Dermis microvascular lymphatic vessel endothelial cell (primary cell): ENCODE results near the gene LUC7L2. TPM values are rescaled to one million over a fixed set of nuclear protein-coding genes. Genes with fewer than 3 reads are reported as not detected.
"Not testable (repeated sequence)": the region's sequence is repeated elsewhere in the genome, so short reads cannot be mapped to it uniquely, and the experiment has no call there.

Experiments used
- DNase-seq, 2 donors: peaks; one replicate each; pipeline versions ENCODE4 v3.0.0 to v3.0.0-alpha.2; 2010; ENCODE audit warnings: low read depth in 2 of 2
- total RNA-seq: library from RNA; depleted of rRNA; stranded (reverse); fragments of >200 nt; gene quantifications from 2 replicates; pipeline ENCODE4 v1.2.1, GENCODE V29; 2014

The LUC7L2 gene, protein sequence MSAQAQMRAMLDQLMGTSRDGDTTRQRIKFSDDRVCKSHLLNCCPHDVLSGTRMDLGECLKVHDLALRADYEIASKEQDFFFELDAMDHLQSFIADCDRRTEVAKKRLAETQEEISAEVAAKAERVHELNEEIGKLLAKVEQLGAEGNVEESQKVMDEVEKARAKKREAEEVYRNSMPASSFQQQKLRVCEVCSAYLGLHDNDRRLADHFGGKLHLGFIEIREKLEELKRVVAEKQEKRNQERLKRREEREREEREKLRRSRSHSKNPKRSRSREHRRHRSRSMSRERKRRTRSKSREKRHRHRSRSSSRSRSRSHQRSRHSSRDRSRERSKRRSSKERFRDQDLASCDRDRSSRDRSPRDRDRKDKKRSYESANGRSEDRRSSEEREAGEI
- 27.3 and 27.8 TPM in 2 replicates for total RNA-seq

DNA sequence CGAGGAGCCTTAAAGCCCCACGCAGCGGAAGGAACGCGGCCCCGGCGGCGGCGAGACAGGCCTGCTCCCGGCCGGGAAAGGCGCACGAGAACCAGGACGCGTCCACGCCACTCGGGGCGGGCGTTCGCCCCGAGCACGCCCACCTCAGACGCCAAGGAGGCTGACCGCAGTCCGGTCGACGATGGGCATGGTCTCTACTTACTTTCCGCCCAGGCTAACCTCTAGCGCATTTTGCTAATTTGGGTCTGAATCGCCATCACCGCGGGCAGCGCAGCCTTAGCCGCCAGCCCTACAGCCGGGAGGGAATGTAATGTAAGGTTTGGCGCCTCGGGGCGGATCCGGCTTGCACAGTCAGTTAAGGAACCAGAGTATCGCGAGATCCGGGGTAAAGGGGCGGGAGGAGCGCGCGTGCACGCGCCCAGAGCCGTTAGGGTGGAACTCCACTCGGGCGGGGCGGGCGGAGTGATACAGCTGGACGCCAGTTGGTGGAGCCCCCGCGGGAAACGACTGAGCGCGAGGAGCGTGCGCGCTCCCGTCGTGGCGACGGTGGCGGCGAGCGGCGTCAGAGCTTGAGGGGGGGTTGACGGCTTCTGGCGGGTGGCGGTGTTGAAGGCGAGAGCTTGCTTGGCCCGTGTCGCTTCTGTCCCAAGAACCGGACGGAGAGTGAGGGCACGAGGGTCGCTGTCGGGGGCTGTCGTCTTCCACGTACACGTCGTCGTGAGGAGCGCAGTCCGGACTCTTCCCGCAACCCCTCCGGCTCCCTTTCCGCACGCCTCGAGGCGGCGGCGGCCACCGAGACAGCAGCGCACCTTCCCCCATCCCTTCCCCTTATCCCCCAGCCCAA, at the start of gene LUC7L2:
LUC7L2 (plus strand) TSS at position 529 of the 844 bp plus-strand sequence. CDS start 368 bp downstream, outside the sequence.
- peak; percentile 96 to 98 for DNase-seq

DNA sequence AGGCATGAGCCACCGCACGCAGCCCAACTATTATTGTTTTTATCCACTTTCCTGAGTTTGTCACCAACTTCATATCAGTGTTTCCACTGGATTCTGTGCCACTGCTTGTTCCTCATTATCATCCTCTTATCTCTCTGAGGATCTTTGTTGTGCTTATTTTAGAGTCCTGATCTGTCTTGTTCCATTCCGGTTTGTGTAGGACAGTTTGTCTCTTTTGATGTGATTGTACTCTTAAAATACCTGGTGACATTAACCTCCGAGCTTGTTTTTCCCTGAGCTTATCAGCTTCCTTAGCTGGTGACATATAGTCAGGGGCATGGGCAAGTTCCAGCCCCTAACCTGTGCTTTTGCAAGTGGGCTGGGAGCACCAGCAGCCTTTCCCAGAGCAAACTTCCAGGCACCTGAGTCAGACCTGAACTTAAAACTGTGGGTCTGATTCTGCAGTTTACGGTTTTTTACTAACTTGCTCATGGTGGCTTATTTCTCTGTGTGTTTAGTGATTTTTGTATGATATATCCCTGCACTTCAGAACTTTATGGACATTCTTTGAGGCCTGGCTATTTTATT, 41.7 kb upstream of the LUC7L2 start:
- DNase-seq, result no peak

DNA sequence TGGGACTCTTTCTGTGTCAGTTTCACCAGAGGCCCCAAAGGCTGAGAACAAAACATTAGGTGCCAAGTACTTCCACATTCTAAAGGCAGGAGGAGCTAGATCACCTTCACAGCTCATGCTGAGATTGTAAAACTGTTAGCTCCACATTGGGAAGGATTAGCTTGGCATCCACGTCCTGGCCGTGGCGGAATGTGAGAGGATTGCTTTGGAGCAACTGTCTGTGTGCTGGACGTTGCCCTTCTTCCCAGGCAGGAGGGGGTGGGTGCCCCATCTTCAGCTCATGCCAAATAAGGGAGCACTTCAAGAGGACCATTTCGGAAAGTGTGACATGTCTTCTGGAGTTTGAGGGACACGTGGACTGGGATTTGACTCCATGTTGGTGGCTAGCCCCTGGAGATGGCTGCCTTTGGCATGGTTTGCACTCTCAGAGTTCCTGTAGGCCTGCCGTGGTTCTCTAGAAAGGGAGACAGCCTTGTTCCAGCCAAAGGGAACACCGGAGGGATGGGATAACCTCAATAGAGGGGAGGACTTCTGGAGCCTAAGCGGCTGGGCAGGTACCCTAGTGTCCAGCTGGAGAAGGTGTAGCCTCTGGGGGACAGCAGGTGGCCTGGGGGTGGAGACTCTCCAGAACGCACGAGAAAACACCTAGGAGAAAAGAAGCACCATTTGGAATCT, 38.5 kb upstream of the LUC7L2 start:
- peak in 1 of 2 donors; percentile 26 for DNase-seq

DNA sequence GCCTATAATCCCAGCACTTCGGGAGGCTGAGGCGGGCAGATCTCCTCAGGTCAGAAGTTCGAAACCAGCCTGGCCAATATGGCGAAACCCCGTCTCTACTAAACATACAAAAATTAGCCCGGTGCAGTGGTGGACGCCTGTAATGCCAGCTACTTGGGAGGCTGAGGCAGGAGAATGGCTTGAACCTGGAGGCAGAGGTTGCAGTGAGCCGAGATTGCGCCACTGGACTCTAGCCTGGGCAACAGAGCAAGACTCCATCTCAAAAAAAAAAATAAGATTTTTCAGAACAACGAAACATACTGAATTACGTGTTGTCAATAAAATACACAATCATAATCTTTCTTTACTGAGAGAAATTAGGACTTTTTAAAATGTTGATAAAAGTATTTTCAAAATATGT, 35.0 kb upstream of the LUC7L2 start:
- not testable (repeated sequence) for DNase-seq

DNA sequence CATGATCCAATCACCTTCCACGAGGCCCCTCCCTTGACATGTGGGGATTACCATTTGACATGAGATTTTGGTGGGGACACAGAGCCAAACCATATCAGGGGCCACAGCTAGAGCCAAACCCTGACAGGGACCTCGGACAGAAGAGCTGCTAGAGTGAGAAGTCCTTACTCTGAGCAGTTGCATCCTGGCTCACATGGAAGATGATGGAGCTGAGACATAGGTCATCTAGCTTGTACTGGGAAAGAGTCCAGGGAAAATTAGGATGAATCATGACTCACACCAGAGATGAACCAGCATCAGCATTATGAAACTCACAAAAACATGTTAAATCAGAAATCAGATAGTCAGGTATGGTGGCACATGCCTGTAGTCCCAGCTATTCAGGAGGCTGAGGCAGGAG, 31.3 kb upstream of the LUC7L2 start:
- no peak for DNase-seq

DNA sequence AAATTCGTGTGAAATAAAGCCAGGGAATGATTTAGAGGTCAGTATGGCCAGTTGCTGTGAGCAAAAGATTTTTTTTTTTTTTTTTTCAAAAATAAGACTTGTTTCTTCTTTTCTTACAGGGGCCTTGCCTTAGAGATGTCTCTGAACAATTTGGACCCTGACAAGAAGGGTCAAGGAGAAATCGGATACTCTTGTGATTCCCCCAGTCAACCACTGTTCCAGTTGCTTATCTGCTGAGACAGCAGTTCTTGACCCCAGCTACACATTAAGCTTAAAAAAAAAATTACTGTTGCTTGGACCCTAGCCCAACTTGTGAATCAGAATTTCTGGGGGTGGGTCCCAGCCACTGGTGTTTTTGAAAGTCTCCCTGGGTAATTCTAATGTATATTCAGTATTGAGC, 30.6 kb upstream of the LUC7L2 start:
- DNase-seq, result no peak

DNA sequence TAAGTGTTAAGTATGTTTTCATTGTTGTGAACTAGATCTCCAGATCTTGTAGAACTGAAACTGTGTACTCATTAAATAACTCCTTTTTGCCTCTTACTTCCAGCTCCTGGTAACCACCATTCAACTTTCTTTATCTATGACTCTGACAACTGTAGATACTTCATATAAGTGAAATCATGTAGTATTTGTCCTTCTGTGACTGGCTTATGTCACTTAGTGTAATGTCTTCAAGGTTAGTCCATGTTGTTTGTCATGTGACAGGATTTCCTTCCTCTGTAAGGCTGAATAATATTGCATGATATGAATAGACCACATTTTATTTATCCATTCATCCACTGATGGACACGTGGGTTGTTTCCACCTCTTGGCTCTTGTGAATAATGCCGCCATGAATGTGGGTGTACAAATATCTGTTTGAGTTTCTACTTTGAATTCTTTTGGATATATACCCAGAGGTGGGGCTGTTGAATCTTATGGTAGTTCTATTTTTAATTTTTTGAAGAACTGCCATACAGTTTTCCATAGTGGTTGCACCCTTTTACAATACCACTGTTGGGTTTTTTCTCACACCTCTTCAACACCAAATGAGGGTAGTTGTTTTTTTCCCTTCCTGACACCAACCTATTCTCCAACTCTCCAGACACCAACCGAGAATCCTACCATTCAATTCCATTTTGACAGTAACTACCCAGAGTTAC, 29.2 kb upstream of the LUC7L2 start:
- DNase-seq, result no peak

DNA sequence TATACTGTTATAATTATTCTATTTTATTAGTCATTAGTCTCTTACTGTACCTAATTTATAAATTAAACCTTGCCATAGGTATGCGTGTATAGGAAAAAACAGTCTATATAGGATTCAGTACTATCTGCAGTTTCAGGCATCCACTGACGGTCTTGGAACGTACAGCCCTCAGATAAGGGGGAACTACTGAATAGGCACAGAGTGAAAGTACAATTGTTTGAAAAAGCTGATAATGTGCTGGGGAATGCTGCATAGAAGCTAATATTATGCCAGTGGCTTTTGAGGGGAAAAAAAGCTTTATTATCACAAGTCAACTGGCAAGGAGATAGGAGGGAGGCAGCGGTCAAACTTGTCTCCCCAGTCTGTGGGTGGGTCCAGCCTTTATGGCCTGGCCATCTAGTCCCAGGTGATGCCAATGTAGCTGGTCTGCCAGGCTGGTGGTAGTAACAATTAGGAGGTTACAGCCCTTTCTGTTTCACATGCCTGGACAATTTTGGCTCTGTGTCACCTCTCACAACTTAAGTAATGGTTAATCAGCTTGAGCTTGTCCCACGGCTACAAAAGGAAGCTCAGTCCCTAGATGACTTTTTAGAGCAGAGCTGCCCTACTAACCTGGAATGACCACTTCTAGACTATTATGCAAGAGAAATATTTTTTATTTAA, 26.9 kb upstream of the LUC7L2 start:
- no peak for DNase-seq

DNA sequence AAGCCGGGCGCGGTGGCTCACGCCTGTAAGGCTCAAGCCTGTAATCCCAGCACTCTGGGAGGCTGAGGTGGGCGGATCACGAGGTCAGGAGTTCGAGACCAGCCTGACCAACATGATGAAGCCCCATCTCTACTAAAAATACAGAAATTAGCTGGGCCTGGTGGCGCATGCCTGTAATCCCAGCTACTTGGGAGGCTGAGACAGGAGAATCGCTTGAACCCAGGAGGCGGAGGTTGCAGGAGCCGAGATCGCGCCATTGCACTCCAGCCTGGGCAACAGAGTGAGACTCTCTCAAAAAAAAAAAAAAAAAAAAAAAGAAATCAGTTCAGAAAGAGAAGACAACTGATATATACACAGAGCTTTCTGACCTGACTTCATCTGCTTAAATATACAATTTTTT, 26.3 kb upstream of the LUC7L2 start:
- DNase-seq, result not testable (repeated sequence)

DNA sequence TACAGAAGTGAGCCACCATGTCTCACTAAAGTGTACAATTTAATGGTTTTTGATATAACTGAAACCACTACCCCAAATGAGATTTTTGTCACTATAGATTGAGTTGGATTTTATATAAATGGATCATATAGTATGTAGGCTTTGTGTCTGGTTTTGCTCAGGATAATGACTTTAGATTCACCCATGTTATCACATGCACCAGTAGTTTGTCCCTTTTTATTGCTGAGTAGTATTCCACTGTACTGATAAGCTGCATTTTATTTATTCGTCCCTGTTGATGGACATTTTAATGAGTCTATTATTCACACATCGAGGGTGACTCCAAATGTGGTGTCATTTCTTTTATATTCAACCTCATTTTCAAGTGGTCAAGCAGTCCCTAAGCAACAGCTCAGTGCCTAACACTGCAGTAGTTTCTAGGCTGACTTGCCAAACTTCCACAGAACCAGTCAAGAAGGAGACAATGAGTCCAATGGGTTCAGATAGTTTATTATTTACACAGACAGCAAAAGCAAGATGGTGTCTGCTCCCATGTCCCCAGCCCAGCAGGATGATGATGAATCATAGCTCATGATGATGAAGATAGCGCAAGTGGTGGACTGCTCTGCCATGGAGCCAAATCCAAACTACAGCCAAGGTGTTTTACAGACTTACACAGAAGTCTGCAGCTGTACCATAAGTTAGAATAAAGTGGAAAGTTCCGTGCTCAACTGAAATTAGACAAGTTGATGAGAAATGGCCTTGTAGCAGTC, 25.1 kb upstream of the LUC7L2 start:
- DNase-seq, result no peak

DNA sequence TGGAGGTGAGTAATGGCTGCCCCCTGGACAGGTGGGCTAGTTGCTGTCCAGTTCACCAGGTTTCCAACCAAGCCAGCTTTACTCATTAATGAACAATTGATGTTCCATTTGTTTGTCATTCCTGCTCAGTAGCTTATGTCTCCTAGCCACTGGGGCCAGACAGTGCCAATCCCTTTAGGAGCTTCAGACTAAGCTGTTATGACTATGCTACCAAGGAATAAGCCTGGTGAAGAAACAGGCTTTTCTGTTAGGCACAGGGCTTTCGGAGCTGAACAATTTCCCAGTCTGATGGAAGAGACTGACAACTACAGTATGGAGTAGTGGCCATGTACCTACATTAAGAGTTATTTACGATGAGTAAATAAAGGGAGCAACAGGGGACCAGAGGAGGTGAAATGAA, 20.7 kb upstream of the LUC7L2 start:
- no peak for DNase-seq

DNA sequence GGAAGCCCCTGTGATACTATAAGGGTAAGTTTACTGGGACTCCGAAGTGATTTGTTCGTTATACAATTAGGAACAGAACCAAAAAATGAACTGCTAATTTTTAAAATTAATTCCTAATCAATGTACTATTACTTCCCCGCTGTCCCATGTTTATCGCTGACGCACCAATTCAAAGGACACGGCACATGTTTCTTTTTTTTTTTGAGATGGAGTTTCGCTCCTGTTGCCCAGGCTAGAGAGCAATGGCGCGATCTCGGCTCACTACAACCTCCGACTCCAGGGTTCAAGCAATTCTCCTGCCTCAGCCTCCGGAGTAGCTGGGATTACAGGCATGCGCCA, 20.0 kb upstream of the LUC7L2 start:
- DNase-seq, result no peak

DNA sequence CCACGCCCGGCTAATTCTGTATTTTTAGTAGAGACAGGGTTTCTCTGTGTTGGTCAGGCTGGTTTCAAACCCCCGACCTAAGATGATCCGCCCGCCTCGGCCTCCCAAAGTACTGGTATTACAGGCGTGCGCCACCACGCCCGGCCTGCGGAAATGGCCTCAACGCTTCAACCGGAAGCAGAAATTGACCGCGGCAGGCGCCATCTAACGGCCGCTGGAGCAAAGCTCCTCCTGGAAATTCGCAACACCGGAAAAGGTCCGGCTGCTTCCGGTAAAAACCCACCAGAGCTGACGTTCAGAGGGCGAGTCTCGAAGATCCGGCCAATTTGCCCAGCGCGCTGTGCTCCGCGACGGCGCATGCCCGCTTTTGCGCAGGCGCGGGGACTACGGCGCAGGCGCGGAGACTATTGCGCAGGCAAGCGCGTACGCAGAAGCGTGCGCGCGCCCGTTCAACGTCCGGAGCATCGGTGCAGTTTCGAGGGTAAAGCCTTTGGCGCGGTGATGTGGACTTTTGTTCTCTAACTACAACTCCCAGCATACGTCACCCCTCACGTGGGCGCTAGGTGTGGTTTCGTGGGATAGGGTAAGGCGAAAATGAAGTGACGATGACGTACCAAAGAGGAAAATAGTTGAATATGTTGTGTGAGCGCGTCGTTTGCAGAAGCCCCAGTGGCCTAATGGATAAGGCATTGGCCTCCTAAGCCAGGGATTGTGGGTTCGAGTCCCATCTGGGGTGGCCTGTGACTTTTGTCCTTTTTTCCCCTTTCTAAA, 19.5 kb upstream of the LUC7L2 start:
- peak; percentile 99 for DNase-seq

DNA sequence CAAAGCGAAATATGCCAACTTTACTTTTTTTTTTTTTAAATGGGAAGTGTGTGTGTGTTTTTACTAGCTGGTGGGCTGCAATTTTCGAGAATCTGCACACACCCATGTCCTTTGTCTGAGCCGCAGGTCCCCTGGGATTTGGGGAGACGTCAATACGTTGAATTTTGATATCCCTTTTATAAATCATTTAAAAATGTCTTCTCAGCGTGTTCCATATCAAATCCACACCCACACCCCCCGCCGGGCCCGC, 19.0 kb upstream of the LUC7L2 start:
- no peak for DNase-seq

DNA sequence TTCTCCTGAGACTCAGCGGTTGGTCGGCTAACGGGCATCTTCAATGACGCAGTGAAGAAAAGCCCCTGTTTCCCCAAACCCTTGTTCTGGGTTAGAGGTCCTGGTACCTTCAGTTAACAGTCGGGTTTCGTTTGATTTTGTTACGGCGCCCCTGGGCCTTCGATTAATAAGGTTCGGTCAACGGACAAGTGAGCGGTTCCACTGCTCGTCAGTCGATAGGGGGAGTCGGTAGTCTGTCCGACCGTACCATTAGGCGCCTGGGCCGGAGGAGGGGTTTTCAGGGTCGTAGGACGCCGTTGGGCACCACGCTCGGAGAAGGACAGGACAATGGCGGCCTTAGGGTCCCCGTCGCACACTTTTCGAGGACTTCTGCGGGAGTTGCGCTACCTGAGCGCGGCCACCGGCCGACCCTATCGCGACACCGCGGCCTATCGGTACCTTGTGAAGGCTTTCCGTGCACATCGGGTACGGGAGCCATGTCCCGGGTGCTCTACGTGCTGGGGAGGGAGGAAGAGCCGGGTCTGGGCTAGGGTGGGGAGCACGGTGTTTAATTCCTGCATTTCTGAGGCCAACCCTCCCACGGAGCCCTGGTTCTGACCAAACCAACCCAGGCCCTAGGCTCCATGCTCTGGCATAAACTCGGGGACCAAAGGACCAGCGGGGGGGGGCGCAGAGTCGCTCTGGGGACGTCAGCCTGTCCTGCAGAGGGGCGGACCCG, 18.5 kb upstream of the LUC7L2 start, which contains the start of gene FMC1:
FMC1 (plus strand) TSS at position 280 of the 718 bp plus-strand sequence; CDS start at position 328, 48 bp downstream.
- peak; percentile 94 to 97 for DNase-seq

DNA sequence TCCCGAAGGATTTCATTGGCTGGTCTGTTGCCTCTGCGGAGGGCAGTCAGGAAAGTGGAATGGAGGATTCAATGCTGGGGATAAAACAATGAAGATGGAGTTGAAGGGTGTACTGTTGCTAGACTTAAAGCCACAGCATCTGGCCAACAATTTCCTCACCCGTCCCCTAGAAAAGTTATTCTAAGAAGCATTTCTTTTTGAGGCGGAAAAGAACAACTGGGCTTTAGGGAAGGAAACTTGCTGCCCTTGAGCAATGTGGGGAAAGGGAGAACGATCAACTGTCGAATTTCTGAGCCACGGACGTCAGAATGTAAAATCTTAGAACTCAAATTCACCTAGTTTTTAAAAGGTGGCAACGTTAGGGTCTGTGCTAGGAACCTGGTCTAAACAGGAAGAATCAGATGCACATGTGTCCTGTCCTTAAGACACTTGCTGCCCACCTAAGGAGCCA, 17.9 kb upstream of the LUC7L2 start:
- DNase-seq, result no peak

DNA sequence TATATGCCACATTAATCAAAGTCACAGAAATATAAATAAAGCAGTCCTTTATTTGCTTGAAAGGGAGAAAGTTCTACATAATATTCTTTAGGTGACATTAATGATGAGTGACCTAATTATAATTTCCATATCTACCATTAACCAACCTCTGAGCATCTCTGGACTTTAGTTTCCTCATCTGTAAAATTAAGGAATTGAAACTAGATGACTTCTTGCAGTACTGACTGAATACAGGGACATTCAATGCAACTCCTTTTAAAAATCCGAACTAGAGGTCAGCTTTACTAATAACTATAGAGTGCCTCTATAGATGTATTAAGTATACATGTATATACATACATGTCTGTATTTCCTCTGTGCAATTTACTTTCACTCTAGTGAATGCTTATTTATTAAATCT, 14.7 kb upstream of the LUC7L2 start:
- DNase-seq, result no peak

DNA sequence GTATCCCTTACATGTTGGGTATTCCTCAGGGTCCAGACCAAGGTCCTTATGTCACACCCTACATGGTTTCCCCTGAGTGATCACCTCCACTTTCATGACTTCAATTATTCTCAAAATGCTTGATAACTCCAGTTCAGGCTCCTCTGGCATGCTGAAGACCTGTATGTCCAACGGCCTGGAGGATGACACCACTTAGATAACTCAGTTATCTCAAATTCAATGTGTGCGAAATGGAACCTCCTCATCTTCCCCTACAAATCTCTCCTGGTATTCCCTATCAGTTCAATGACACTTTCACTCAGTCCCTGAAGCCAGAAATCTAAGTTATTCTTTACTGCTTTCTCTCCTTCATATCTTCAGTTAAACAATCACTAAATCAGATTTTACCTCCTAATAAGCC, 8.7 kb upstream of the LUC7L2 start:
- DNase-seq, result no peak

DNA sequence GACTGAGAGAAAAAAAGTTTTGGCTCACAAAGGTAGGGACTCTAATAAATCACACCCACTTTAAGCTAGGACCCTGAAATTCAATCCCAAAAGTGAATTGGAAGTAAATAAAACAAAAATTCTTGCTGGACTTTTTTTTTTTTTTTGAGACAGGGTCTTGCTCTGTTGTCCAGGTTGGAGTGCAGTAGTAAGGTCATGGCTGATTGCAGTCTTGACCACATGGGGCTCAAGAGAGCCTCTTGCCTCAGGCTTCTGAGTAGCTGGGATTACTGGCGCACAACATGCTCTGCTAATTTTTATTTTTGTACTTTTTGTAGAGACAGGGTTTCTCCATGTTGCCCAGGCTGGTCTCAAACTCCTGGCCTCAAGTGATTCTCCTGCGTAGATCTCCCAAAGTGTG, 5.0 kb upstream of the LUC7L2 start:
- no peak for DNase-seq
